Right forelimb (tissue), 1 donor: ENCODE results near the gene NT5C1B.
"Not testable (repeated sequence)": the region's sequence is repeated elsewhere in the genome, so short reads cannot be mapped to it uniquely, and the experiment has no call there.

ENCODE experiments used
- DNase-seq: peaks from one replicate; pipeline ENCODE4 v3.0.0-alpha.2; 2018

Gene NT5C1B

DNA sequence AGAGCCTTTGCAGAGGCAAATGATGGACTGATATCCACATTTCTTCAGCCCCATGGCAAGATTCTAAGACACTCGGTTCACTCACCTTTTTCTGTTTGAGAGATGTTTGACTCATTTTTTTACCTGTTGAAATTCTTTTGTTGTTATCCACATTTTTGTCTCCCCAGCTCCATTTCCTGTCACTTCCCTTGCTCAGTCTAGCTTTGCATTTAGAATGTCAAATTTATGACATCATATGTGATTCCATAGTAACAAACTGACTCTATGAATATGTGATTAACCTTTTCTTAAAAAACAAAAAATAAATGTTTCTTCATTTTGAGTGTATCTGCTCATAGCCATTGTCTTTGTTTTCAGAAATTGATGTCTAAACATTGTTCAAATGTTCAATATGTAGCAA lies at the start of gene NT5C1B:
Gene NT5C1B (minus strand): TSS at position 216 of the 400 bp plus-strand sequence. CDS start 101 bp downstream, at position 115.
- DNase-seq, result no peak

DNA sequence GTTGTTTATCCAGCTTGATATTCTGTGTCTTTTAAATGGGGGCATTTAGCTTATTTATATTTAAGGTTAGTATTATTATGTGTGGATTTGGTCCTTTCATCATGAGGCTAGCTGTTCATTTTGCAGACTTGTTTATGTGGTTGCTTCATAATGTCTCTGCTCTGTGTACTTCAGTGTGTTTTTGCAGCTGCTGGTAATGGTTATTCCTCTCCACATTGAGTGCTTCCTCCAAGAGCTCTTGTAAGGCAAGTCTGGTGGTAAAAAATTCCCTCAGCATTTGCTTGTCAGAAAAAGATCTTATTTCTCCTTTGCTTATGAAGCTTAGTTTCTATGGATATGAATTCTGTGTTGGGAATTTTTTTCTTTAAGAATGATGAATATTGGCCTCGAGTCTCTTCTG lies 47.8 kb upstream of the NT5C1B start:
- DNase-seq, result no peak

DNA sequence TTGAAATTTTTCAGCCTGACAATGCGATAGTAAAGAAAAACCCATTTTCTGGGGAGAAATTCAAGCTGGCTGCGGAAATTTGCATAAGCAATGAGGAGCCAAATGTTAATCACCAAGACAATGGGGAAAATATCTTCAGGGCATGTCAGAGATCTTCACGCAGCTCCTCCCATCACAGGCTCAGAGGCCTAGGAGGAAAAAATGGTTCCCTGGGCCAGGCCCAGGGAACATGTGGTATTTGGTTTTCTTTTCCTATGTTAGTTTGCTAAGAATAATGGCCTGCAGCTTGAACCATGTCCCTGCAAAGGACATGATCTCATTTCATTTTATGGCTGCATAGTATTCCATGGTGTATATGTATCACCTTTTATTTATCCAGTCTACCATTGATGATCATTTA lies 43.3 kb upstream of the NT5C1B start:
- DNase-seq, result not testable (repeated sequence)

DNA sequence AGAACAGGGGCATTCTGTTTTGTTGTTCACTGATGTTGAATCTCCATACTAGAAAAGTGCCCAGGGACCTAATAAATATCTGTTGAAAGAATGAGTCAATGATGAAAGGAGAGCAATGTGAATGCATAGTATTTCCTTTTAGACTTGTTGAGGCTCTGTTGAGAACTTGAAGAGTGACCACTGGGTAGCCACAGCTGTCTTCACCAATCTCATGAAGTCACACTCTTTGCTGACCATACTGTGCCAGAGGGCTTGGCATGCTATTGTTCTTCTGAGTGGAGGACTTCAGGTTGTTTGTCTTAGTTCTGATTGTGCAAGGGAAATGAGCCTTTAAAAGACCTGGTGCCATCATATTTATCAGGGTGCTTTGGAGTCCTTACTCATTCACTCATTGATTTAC lies 41.6 kb upstream of the NT5C1B start:
- DNase-seq, result no peak

DNA sequence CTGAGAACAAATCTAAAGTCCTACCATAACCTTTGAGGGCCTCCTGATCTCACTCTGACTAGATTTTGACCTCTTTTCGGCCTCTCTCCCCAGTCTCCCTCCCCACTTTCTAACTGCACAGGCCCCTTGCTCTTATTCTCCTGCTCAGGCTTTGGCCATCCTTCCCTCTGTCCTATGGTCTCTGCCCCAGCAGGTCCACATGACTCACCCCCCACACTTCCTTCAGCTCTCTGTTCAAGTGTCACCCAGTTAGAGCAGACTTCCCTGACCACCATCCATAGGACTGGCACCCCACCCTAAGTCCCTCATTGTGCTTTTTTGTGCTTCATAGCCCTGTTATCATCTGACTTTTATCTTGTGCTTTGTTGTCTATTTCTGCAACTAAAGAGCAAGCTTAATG lies 41.2 kb upstream of the NT5C1B start:
- no peak for DNase-seq

DNA sequence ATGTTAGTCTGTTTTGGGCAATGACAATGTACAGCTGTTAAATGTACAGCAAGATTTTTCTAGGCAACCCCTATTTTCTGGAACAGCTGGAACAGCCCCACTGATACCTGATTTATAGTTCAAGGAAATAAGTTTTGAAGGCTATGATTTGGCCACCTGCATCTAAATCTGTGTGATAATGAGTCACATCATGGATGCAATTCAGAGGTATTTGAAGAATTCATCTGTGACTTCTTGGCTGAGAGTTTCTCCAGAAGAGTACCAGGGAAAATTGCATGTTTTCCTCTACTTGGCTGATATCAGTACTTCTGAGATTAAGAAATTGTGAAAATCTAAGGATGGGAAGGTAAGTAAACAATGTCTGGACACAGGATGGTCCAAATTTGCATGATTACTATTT lies 40.7 kb upstream of the NT5C1B start:
- no peak for DNase-seq

DNA sequence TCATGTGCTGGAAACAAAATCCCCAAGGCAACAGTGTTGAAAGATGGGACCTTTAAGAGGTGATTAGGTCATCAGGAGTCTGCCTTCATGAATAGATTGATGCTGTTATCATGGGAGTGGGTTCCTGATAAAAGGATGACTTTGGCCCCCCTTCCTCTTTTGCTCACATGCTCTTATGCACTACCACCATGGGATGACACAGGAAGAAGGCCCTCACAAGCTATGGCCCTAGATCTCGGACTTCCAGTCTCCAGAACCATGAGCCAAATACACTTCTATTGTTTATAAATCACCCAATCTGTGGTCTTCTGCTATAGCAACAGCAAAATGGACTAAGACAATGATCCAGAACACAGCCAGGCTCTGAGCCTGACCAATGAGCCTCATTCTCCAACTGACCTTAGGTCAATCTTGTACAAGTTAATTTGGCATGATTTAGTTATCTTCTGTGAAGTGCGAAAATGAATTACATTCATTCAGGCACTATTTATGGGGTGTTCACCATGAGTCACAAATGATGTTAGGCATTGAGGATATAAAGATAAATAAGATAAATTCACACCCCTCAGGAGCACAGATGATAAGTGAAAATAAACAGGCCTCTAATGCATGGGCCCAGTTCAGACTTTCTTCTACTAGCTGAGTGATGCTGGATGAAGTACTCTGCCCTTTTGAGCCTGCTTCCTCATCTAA lies 37.7 kb upstream of the NT5C1B start:
- no peak for DNase-seq

DNA sequence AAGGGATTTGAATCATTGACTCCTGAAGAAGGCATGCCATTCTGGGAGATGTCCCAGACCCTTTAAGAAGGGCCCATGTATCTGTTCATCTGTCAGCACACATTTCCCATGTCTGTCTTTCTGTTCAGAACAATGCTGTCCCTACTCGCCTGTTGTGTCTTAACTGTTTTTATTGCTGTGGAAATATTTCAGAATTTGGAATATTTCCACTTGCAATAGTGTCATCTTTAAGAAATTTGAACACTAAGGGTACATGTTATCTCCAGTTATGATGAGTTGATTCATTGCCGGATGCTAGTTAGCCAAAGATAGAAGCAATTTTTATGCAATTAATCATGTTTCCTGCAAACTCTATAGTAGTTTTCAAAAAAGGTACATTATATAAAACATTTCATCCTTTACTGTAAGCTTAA lies 36.9 kb upstream of the NT5C1B start:
- no peak for DNase-seq

DNA sequence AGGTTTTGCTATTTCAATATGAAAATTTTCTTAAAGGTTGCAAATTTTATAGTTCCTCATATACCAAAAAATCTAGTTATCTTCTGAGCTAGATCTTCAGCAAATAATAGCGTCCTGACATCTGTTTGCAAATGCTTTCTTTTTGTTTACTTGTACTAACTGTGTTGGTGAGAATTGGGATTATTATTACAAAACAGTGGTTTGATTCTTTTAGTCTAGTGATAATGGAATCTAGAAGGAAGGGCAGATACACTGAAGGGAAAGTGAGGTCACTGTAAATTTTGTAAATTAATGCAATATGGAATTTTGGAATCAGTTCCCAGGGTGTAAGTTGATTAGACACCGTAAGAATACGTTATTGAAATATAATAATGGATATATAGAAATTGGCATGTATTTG lies 36.2 kb upstream of the NT5C1B start:
- no peak for DNase-seq

DNA sequence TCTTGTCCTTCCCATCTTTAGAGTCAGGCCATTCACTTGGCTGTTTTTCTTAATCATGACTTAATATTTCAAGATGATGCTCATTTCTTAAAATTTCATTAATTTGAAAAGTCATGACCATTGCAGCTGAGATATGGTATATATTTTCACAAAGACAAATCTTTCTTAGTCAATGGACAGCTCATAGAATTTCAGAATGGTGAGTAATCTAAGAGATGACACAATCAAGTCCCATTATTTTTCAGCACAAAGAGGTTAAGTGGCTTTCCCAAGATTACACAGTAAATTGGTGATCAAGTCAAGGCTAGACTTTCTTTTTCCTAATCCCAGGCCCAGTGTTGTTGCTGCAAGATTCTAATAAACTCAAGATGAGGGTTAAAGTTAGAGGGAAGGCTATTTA lies 34.4 kb upstream of the NT5C1B start:
- no peak for DNase-seq

DNA sequence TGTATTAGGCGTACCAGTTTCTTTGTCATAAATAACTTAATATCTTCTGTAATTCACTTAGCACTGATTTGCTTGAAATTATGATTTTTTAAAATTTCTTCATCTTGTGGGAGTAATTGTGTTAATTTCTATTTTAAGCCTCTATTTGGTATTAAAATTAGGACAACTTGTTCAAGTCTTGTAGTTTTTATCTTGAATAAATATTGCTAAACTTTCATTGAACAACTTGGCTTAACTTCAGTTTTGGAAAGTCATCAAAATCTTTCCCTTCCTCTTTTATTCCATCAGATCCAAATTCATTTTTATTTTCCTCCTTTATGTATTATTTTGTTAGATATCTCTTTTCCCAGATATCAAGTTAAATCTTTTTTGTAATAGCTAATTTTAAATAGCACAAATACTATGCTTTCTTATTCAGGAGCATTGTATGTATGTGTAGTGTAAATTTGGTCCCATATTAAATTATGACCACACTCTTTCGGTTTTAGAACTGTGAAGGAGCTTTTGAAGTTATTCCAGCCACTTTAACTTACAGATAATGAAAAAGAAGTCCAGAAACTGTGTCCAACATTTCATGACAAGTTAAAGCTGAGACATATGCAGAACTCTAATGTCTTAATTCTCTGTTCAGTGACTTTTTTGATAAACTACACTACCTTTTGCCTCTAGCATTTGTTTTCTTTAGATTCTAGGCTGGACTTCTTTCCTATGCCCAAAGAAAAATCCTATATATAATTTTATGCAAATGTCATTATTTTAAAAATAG lies 31.7 kb upstream of the NT5C1B start:
- no peak for DNase-seq

DNA sequence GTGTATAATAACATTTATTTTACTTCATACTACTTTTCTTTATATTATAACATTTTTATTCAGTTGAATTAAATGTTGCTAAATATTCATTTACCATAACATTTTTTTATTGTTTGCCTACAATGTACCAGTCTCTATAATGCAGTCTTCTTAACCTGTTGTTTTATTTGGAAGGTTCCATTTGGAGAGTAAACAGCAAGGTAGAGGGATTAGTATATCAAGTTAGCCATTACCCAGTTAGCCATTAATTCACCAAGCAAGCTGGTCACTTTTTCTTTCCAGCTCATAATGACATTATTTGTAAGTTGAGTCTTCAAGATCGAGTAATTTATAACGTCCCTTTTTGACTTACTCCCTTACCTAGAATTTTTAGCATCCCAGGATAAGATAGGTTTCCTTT lies 29.7 kb upstream of the NT5C1B start:
- DNase-seq, result no peak

DNA sequence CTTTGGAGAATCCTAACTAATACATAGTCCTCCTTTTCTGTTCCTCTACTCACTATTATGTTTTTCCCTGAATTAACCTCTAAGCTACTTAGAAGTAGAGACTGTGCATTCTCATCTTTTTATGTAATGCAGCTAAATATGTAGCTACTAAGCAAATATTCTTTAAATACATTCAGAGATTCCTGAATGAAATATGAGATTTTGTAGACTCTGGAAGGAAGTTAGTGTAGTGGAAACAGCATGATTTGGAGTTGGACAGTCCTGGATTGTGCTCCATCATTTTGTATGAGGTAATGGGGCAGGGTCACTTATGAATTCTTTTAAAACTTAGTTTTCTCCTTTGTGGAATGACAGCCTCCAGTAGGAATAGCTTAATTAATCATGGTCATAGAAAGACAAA lies 24.7 kb upstream of the NT5C1B start:
- DNase-seq, result no peak

DNA sequence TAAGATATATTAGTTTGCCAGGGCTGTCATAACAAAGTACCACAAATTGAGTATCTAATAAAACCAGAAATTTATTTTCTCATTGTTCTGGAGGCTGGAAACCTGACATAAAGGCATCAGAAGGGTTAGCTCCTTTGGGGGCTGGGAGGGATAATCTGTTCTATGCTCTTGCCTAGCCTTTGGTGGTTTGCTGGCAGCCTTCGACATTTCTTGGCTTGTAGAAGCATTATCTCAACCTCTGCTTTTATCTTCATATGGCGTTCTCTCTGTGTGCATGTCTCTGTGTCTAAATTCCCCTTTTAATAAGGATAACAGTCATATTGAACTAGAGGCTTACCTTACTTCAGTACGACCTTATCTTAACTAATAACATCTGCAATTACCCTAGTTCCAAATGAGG lies 22.8 kb upstream of the NT5C1B start:
- no peak for DNase-seq

DNA sequence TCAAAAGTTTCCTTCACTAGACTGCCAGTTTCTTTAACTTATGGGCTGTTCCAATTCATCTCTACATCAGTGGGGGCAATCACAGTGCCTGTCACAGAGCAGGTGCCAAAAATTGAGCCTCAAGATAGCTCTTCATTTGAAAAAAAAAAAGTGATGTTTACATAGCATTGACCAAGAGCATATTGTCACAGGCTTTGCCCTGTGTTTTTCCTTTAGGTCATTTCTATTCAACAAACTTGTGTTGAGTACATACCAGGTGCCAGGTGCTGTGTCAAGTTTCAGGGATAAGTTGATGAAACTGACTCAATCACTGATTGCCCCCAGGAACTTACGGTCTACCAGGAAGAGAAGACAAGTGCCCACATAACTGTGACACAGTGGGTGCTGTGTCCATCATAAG lies 22.2 kb upstream of the NT5C1B start:
- no peak for DNase-seq

DNA sequence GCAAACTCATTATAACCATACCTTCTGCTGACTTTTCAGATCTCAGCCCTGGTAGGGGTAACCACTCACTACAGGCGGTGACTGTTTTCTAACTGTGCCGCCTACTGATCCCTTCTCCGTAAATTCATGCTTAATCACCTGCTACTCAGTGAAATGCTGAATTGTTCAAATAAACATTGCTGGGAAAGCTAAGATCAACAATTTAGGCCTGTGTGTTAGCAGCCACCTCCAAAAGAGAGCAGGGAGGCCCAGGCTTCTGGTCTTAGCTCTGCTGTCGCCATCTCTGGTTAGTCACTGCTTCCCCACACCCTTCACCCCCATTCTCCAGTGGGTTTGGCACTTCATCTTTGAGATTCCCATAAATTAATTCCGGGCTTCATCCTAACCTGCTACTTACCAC lies 21.8 kb upstream of the NT5C1B start:
- DNase-seq, result no peak

DNA sequence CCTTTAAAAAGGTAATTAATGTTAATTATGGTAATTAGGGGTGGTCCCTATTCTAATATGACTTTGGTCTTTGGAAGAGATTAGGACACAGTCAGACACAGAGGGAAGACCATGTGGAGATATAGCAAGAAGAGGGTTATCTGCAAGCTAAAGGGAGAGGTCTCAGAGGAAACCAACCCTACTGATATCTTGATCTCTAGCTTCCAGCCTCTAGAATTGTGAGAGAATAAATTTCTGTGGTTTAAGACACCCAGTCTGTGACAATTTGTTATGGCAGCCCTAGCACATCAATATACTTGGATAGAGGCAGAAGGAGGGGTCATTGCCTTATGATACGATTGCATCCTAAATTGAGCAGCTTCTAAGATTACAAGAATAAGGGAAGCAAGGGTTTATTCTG lies 21.3 kb upstream of the NT5C1B start:
- DNase-seq, result no peak

DNA sequence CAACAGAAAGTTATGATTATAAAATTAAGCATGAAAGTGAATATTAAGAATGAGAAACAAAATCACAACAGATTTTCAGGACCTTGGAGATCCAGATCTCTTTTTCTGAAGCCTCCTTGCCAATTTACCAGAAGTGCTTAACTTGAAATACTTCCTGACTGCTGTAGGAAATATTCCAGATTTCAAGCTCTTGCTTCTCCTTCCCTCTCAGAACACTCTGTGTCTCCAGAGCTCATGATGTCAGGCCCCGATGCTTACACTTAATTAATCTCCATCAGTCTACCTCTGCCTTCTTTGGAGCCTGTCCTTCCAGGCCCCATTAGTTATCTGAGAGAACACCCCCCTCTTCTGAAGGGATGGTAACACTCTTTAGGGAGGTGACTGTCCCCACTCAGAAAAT lies 20.7 kb upstream of the NT5C1B start:
- no peak for DNase-seq

DNA sequence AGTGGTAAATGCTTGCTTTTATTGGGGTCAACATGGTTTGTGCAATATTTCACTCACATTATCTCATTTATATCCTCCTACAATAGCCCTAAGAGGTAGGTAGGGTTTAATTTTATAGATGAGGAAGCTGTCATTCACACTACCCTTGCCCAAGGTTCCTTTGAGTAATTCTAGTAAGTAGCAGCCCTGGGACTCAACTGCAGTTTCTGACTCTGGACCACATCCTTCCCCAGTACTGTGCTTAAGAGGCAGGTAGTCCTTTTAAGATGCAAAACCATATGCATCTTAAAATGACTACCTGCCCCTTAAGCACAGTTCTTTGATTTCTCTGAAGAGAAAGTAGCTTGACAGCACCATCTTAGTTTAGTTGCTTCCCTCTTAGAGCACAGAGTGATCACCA lies 15.7 kb upstream of the NT5C1B start:
- DNase-seq, result no peak

DNA sequence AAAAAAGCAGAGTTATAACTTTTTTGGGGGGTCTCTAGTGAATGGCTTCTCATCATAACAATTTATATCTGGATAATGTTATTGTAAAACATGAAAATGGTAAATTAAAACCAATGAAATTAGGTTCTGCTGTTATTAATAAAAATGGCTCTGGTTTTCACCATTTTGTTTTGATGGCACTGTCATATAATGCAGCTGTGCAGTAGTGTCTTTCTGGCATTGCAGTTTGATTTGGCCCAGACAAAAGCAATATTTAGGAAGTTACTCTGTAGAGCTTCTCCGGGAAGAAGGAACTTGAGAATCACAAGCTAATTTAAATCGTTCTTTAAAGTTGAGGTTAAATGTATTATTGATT lies 15.1 kb upstream of the NT5C1B start:
- DNase-seq, result no peak

DNA sequence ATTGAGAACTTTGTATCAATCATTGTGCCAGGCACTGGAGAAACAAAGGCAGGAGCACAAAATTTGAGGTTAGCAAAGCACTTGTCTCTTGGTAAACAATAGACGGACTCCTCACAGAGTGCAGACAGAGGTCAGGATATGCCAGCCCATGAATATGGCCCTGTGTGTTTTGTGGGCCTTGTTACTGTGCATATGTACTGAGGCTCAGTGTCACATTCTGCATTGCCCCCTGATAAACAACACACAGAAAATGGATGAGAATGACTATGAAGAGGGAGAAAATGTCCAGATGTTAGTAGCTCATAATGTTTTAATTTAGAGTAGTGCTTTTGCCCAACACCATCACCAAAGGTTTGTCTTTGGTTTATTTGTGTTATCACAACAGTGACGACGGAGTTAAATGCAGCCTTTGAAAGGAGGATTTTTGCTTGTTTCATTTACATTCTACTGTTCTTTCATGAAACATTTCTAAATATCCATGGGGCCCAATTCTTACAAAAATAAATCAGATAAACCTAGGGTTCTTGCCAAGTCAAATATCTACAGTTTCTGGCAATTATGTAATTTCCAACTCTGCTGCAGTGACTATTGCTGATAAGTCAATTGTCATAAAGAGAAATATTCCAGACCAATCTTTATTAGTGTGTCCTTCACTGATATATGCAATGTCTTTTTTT lies 14.6 kb upstream of the NT5C1B start:
- DNase-seq, result no peak

DNA sequence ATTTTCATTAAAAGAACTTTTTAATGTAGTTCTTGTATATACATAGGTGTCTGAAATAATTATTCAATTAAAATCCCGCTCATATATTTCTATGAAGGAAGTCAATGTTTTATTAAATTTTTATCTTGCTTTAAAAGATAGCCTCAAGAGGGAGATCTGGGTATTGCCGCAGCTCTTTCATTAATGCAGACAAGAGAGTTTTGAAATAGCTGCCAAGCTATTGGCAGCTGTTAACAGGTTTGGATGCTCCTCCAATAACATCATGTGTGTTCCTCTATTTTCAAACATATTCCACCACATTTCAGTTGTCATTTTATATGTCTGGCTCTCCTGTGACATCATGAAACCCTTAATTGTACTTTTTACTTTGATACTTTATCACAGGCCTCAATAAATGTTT lies 12.9 kb upstream of the NT5C1B start:
- no peak for DNase-seq

DNA sequence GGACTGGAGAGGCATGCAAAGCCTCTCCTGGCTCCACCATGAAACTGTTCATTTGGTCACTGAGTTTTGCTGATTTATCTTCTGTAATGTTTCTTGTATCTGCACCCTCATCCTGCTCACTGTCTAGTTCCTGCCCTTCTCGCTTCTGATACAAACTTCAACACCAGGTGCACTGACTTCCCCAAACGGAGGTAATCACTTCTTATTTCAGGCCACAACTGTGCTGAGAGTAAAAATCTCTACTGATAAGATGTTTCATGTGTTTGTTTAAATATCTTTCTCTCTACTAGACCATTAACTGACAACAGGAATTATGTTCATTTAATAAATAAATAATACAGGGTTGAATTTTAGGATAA lies 10.9 kb upstream of the NT5C1B start:
- no peak for DNase-seq

DNA sequence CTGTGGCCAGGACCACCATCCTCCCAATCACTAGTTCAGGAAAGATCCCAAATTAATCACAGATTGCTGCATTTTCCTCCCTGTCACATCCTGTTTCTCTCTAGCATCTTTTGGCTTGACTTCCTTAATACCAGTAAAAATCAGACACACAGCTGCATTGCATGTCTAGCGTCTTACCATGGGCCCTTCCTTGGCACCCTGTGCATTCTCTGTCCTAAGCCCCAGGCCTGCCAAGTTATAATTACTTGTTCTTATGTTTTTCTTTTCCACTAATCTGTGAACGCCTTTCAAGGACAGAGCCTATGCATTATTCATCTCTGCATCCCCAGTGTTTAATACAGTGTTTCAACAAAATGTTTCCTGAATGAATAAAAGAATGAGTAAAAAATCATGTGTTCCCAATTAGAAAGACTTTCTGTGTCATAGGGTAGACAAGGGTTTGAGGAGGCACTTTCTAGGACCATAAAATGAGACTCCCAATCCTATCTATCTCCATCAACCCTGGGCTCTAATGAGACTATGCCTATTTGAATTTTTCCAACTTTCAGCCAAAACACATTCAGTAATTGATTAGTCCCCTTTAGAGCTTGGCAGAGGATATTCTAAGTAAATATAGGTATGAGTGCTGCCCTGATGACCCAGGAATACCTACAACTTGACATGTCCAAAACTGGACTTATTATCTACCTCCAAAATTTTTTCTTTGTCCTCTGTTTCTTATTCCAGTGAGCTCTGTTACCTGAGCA lies 10.3 kb upstream of the NT5C1B start:
- DNase-seq, result no peak
